T-helper 2 cell treated with Interferon-gamma antibody and Interleukin-4, amounts not matched to agents 100 ng/mL and 5 ng/mL, for 36 hours (primary cell): Measurements from ENCODE around the gene STK26. TPM values are rescaled to one million over a fixed set of nuclear protein-coding genes. Genes with fewer than 3 reads are reported as not detected.
"Not testable (repeated sequence)": the region's sequence is repeated elsewhere in the genome, so short reads cannot be mapped to it uniquely, and the experiment has no call there.

ENCODE experiments used
- intact Hi-C: fragments of 100-400 bp; cut with micrococcal nuclease; formaldehyde crosslinking; loops from one replicate; pipeline ENCODE4 v1.15.1; 2023
- total RNA-seq: library from RNA; stranded (reverse); gene quantifications from 2 replicates; pipeline ENCODE4 v1.2.3, GENCODE V29; 2022

Gene STK26
- total RNA-seq = 53.5 and 54.4 TPM in 2 replicates

DNA sequence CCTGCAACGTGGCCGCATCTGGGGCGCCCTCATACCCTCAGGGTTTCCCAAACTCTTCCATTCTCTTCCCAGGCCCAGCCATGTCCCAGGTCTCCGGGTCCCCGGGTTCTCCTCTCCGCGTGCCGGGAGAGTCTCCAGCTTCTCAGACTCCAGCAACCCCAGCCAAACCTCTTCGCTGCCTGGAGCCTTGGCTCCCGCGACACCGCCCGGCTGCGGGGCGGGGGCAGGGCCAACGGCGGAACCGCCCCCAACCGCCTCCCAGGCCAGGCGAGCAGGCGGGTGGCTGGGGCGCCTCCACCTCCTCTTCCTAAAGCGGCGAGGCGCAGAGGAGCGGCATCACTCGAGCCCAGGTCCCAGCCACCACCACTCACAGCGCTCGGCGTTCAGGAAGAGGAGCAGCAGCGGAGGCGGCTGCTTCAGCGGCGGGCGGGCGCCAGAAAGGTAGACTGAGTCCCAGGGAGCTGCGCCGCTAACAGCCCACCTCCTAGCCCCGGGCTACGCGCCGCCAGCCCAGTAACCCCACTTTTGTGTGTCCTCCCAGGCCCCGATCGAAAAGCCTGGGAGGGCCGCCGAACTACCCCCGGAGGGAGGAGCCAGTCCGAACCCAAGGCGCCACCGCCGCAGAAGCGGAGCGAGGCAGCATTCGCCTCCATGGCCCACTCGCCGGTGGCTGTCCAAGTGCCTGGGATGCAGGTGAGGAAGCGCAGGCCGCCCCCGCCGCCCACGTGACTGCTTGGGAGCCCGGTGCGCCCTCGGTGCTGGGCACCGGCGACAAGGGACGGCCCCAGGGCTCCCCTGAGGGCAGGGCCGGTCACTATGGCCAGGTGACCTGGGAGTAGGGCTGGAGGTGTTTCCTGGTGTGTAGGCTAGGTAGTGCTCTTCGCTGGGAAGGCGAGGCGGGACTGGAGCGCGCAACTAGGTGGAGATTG is at the start of gene STK26:
Gene STK26, plus strand, starts transcription at position 336 of the 929 bp plus-strand sequence. Its CDS starts 316 bp downstream, at position 652.
- intact Hi-C loops = loop anchor here (1.0 to 10.0 kb wide), 3 partner anchors 36 to 193 kb away; no protein-coding TSS in a partner anchor

DNA sequence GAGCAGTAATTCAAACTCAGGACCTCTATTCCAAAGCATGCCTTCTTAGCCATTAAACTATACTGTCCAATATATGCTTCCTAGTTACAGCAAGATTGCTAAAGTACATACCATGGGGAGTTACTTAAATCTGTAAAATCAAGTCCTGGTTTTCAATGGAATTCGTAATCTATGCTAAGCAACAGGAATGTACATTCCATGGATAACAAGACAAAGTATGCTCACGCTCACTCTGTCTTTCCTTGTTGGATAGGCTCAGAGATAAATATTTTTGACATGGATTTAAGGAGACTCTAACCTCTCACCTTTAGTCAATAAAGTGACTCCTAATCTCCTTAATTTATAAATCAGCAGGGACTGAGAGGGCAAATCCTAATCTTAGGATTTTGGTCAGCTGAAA is 47.3 kb upstream of the STK26 start:
- intact Hi-C loops = no loop called here

- intact Hi-C loops = no loop called here
Measured at GRCh38 chrX:131977619-131978018, 45.5 kb upstream of the STK26 start.

DNA sequence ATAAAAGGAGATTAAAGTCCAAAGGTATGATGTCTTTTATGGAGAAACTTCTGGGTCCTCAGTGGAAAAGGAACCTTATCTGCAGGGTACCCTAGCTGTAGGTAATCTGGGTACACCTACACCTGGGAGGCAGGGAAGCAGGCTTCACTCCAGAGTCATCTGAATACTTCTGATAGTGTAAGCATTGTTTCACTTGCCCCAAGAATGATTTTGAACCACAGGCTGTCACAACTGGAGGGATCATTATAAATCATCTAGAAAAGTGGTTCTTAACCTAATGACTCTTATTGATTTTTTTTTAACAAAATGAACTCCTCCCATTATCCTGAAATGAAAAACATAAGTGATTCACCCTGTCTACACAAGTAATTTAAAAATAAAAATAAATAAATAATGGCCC is 44.0 kb upstream of the STK26 start:
- intact Hi-C loops = no loop called here

GRCh38 chrX:131985526-131986049 is 37.5 kb upstream of the STK26 start:
- intact Hi-C loops = loop anchor here (2.0 to 5.0 kb wide), 2 partner anchors 37 to 233 kb away; partner anchors contain the start of genes RAP2C and STK26

DNA sequence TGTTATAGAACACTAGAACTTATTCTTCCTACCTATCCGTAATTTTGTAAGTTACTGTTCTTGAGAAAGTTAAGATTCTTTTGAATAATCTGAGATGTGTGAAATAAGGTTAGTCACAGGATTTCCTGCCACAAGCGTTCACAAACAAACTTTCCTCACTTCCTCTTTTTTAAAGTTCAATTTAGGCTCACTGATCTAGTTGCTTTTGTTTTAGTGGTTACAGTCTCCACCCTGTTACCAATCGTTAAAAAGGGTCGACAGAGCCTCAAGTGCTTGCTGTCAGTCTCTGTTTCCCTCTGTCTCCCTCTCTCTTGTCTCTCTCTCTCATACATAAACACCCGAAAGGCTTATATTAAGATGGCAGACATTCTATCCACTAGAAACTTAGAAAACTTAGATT is 35.9 kb upstream of the STK26 start:
- intact Hi-C loops = loop anchor here (2.0 to 5.0 kb wide), 2 partner anchors 35 to 232 kb away; partner anchors contain the start of genes RAP2C and STK26

GRCh38 chrX:131988236-131988635 is 34.9 kb upstream of the STK26 start:
- intact Hi-C loops = loop anchor here (5.0 kb wide), 1 partner anchor 34 kb away; the partner anchor contains the start of gene STK26

GRCh38 chrX:132001127-132001526 is 22.0 kb upstream of the STK26 start:
- intact Hi-C loops = no loop called here

GRCh38 chrX:132004728-132005127 is 18.4 kb upstream of the STK26 start:
- intact Hi-C loops = no loop called here

- intact Hi-C loops = no loop called here
Measured at GRCh38 chrX:132009350-132009749, 13.8 kb upstream of the STK26 start.

DNA sequence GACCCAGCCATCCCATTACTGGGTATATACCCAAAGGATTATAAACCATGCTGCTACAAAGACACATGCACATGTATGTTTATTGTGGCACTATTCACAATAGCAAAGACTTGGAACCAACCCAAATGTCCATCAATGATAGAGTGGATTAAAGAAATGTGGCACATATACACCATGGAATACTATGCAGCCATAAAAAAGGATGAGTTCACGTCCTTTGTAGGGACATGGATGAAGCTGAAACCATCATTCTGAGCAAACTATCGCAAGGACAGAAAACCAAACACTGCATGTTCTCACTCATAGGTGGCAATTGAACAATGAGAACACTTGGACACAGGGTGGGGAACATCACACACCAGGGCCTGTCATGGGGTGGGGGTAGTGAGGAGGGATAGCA is 12.9 kb upstream of the STK26 start:
- intact Hi-C loops = not testable (repeated sequence)

- intact Hi-C loops = no loop called here
Measured at GRCh38 chrX:132015875-132016274, 7.2 kb upstream of the STK26 start.

DNA sequence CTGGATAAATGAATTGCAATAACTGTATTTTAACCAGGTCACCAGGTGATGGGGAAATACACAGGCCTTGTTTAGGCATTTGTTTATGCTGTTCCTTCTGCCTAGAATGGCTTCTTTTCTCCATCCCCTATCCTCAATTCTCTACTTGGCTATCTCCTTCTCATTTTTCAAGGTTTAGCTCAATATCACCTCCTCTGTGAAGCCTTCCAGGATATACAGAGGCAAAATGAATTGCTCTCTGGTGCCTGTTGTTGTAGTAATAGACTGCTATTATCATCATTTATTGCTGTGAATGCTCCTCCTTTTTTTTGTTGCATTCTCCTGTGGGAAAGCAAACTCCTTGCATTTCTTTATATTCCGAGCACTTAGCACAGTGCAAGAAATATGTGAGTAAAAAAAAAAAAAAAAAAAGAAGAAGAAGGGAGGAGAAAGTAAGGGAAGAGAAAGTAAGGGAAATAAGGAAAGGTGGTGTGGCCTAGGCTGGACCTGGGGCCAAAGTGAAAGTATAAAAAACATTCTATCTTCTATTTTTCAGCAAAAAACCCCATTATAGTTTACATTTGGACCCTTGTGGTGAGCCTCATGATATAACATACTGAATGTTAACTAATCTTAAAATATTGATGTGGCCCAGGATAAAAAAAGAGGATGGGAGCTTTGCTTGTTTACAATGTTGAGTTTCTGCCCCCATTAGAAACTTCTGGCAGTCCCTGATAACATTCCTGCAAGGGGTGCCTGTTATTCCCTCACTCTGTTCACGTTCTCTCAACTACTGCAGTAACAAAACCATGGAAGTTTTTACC is 6.3 kb upstream of the STK26 start:
- intact Hi-C loops = no loop called here

- intact Hi-C loops = no loop called here
Measured at GRCh38 chrX:132017431-132018185, 5.5 kb upstream of the STK26 start.

DNA sequence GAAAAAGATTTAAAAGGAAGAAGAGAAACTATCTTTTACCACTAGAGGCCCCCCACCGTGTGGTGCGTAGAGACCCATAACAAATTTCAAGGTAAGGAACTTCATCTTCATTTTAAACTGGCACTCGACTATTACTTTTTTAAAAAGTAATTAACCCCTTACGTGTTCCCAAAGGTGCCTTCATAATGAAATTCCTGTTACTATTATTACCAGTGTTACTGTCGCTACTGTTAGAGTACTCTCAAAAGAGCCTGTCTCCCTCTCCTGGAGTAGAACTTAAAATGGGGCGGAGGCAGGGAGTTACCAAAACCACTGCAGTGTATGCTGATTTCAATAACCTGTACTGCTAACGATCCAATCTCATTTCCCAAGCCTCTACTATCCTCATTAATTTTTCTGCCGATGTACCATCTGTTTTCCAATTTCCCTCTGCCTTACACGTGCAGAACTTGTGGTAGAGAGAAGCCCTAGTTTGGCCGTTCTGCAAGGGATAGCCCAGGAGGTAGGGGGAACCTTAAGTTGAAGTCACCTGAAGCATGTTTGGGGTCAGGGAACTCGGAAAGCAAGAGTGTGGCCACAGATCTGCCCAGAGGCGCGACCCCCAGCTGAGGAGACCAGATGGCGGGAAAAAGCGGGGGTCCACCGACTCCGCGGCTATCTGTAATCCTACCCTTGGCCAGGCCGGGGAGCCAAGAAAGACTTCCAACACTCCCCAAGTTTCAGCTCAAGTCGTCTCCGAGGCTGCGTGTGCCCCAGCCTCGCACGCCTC is 720 bp upstream of the STK26 start:
- intact Hi-C loops = loop anchor here (1.0 to 10.0 kb wide), 3 partner anchors 35 to 192 kb away; no protein-coding TSS in a partner anchor

DNA sequence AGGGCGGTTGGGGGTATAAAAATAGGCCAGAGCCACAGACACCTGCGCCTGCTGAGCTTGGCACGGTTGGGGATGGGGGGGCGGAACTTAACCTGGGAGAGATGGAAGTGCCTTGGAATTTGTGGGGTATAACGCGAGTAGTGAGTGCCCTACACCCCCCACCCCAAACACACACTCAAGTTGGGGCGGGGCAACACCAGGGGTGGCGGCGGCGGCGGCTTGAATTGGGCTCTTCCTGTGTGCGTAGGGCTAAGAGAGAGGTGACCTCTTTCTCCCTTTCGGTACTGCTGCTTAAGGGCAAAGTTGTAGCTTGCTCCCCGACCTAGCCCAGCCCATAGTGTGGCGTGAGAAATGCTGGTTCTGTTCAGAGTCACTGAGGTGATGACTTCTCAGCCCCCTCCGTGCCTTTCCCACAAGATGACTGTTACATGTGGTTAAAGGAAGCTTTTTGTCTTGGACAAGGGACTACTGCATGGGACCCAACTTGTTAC is 839 bp downstream of the STK26 start:
- intact Hi-C loops = loop anchor here (1.0 to 10.0 kb wide), 4 partner anchors 37 to 465 kb away; partner anchors contain the start of gene MBNL3

- intact Hi-C loops = loop anchor here (10.0 kb wide), 1 partner anchor 50 kb away; no protein-coding TSS in a partner anchor
Measured at GRCh38 chrX:132025041-132025440, 1.9 kb downstream of the STK26 start.

DNA sequence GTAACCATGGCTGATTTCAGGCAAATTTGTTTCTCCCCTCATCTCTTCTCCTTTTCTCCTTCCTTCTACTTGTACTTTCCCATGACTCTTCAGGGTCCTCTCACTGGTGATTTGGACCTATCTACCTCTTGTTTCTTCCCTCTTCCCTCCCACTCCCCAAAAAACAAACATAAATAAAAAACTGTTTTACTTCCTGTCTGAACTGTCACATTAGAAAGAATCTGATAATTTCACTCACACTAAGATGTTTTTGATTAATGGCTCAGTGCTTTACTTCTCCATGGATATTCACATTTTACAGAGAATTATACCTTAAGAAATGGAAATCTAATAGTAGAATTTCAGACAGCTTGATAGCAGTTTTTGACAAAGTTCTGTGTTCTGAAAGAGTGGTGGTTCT is 7.2 kb downstream of the STK26 start:
- intact Hi-C loops = no loop called here

GRCh38 chrX:132031867-132032266 is 8.8 kb downstream of the STK26 start:
- intact Hi-C loops = no loop called here

DNA sequence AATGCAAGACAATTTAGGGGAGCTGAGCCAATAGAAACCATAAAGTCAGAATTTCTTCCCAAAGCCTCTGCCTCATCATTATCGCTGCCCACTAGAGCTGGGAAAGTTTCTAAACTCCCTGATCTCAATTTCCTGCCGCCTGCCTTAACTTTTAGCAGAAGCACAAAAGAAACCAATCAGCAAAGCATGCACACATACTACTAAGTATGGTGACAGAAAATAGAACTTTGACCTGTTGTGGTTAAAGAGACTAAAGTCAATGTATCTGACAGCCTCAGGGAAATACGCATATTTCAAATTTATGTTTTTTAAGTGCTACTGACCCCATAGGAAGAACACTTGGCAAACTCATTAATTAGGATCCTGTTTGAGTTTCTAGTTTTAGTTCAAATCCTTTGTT is 10.1 kb downstream of the STK26 start:
- intact Hi-C loops = no loop called here
